IPS-15b (cell line): ENCODE data around the gene TCAP.

Experiments
- H3K27me3 ChIP-seq: one replicate; pipeline ENCODE4 v1.6.1; 2013; ENCODE audit warnings: low read length; ENCODE audit not compliant: control insufficient read depth, insufficient read depth
- H3K36me3 ChIP-seq: one replicate; pipeline ENCODE4 v1.6.1; 2013; ENCODE audit warnings: low read length; ENCODE audit not compliant: control insufficient read depth, insufficient read depth
- H3K4me1 ChIP-seq: one replicate; pipeline ENCODE4 v1.6.1; 2013; ENCODE audit warnings: mild to moderate bottlenecking, low read length; ENCODE audit not compliant: control insufficient read depth, insufficient read depth
- H3K4me3 ChIP-seq: one replicate; pipeline ENCODE4 v1.5.1; 2013; ENCODE audit warnings: low read depth, low read length
- H3K9ac ChIP-seq: one replicate; pipeline ENCODE4 v1.6.1; 2013; ENCODE audit warnings: low read depth, mild to moderate bottlenecking, low read length
- H3K9me3 ChIP-seq: one replicate; pipeline ENCODE4 v1.6.1; 2013; ENCODE audit warnings: mild to moderate bottlenecking, low read length; ENCODE audit not compliant: control insufficient read depth, insufficient read depth

The TCAP gene

GRCh38 chr17:39666231-39666600 is 1.1 kb downstream of the TCAP start:
- Histone ChIP-seq H3K9me3 (no peaks in the 10 kb centered on the region), H3K36me3 (peaks cover 7% of the 10 kb centered on the region), H3K4me3 (peak overlapping the region; percentile 13), H3K9ac (no peak overlapping the region), H3K27me3 (peaks cover 19% of the 10 kb centered on the region), H3K4me1 (peaks cover 28% of the 10 kb centered on the region)

GRCh38 chr17:39666601-39667261 is 1.6 kb downstream of the TCAP start:
- H3K27me3 ChIP-seq, result peaks cover 19% of the 10 kb centered on the region
- peaks cover 7% of the 10 kb centered on the region for H3K36me3 ChIP-seq
- H3K9ac ChIP-seq, result no peak overlapping the region
- H3K9me3 ChIP-seq, result no peaks in the 10 kb centered on the region
- peaks cover 29% of the 10 kb centered on the region for H3K4me1 ChIP-seq
- peak overlapping the region; percentile 43 for H3K4me3 ChIP-seq

- no peak overlapping the region for H3K9ac ChIP-seq
- peaks cover 7% of the 10 kb centered on the region for H3K36me3 ChIP-seq
- peaks cover 32% of the 10 kb centered on the region for H3K4me1 ChIP-seq
- H3K4me3 ChIP-seq, result peak overlapping the region; percentile 43
- peaks cover 19% of the 10 kb centered on the region for H3K27me3 ChIP-seq
- no peaks in the 10 kb centered on the region for H3K9me3 ChIP-seq
Observed at GRCh38 chr17:39667262-39667944, 2.3 kb downstream of the TCAP start.

- Histone ChIP-seq H3K4me1 (peaks cover 29% of the 10 kb centered on the region), H3K4me3 (peak within 1 kb of the TSS; percentile 48), H3K27me3 (peaks cover 19% of the 10 kb centered on the region), H3K9me3 (no peaks in the 10 kb centered on the region), H3K9ac (no peak within 1 kb of the TSS), H3K36me3 (no peaks in the 10 kb centered on the region)
Observed at GRCh38 chr17:39667945-39668924, 3.1 kb downstream of the TCAP start, which contains the start of gene PNMT. PNMT (plus strand) TSS chr17:39668453; CDS start chr17:39668476, 23 bp downstream.

- Histone ChIP-seq H3K9ac (no peak overlapping the region), H3K27me3 (peaks cover 19% of the 10 kb centered on the region), H3K9me3 (no peaks in the 10 kb centered on the region), H3K4me1 (peaks cover 21% of the 10 kb centered on the region), H3K36me3 (no peaks in the 10 kb centered on the region), H3K4me3 (no peak overlapping the region)
Observed at GRCh38 chr17:39669897-39670735, 5.0 kb downstream of the TCAP start.

- H3K4me3 ChIP-seq, result no peak overlapping the region
- peaks cover 18% of the 10 kb centered on the region for H3K27me3 ChIP-seq
- peaks cover 19% of the 10 kb centered on the region for H3K4me1 ChIP-seq
- H3K9me3 ChIP-seq, result no peaks in the 10 kb centered on the region
- H3K36me3 ChIP-seq, result no peaks in the 10 kb centered on the region
- no peak overlapping the region for H3K9ac ChIP-seq
Observed at GRCh38 chr17:39670746-39671145, 5.6 kb downstream of the TCAP start.

GRCh38 chr17:39671651-39672521 is 6.7 kb downstream of the TCAP start:
- H3K4me1 ChIP-seq, result peaks cover 10% of the 10 kb centered on the region
- H3K36me3 ChIP-seq, result peaks cover 4% of the 10 kb centered on the region
- peaks cover 9% of the 10 kb centered on the region for H3K27me3 ChIP-seq
- H3K9me3 ChIP-seq, result no peaks in the 10 kb centered on the region
- H3K4me3 ChIP-seq, result no peak overlapping the region
- no peak overlapping the region for H3K9ac ChIP-seq

GRCh38 chr17:39672522-39673334 is 7.6 kb downstream of the TCAP start:
- Histone ChIP-seq H3K9me3 (no peaks in the 10 kb centered on the region), H3K4me3 (no peak overlapping the region), H3K4me1 (peaks cover 7% of the 10 kb centered on the region), H3K36me3 (peaks cover 6% of the 10 kb centered on the region), H3K27me3 (peaks cover 4% of the 10 kb centered on the region), H3K9ac (no peak overlapping the region)

- peaks cover 6% of the 10 kb centered on the region for H3K4me1 ChIP-seq
- no peak overlapping the region for H3K9ac ChIP-seq
- no peak overlapping the region for H3K4me3 ChIP-seq
- no peaks in the 10 kb centered on the region for H3K9me3 ChIP-seq
- peaks cover 6% of the 10 kb centered on the region for H3K36me3 ChIP-seq
- peaks cover 3% of the 10 kb centered on the region for H3K27me3 ChIP-seq
Observed at GRCh38 chr17:39673335-39674081, 8.4 kb downstream of the TCAP start.
